Measurements from ENCODE around the gene CASTOR1. TPM values are rescaled to one million over a fixed set of nuclear protein-coding genes. Genes with fewer than 3 reads are reported as not detected.

CASTOR1 gene
- polyA plus RNA-seq, 1 of the 3 experiments (the other 2 are of a cell fraction) = 14.4 TPM

- no peak overlapping the region for H3K9ac ChIP-seq
Measured at GRCh38 chr22:30291058-30291892, 2.0 kb upstream of the CASTOR1 start.

GRCh38 chr22:30290342-30291057, 1.2 kb upstream of the CASTOR1 start:
- no peak for DNase-seq
- Histone ChIP-seq H4K20me1 (ENCODE audit: insufficient read depth) (peaks cover 4% of the 10 kb centered on the region; the same call in 1 of the 2 replicates), H3K4me3 (ENCODE audit: low read depth in 2 of 2, low read length in 1 of 2) (peak overlapping the region in 1 of 2 experiments; percentile 51; a peak in 1 of 4 replicates), H3K4me2 (peak overlapping the region; percentile 95), H3K79me2 (ENCODE audit: insufficient read depth) (no peaks in the 10 kb centered on the region), H3F3A (replicated peaks; ENCODE audit: insufficient read depth) (peaks cover 17% of the 10 kb centered on the region), H3K27ac (ENCODE audit: low read depth in 2 of 2, low read length in 1 of 2) (peak overlapping the region; percentile 39 to 69), H2AFZ (ENCODE audit: low read depth) (no peak overlapping the region), H3K9me2 (no peaks in the 10 kb centered on the region), H3K9ac (no peak overlapping the region), H3K36me3 (replicated peaks in 1 of 2; ENCODE audit: control insufficient read depth in 1 of 2, insufficient read depth in 2 of 2, low read length in 1 of 2) (peaks cover 0 to 33% of the 10 kb centered on the region in 2 experiments), H3K27me3 (ENCODE audit: insufficient read depth) (no peaks in the 10 kb centered on the region), H3K9me3 (no peaks in the 10 kb centered on the region), H3K4me1 (ENCODE audit: control insufficient read depth in 1 of 2, insufficient read depth in 2 of 2, low read depth in 1 of 2, low read length in 1 of 2) (peaks cover 16 to 30% of the 10 kb centered on the region in 2 experiments; a peak in 2 of 4 replicates)
- ChIA-PET POLR2A (interaction anchor here (0.7 to 3.5 kb wide), 6 partner anchors 12 to 97 kb away, joined by 3 to 10 read pairs (median 5); partner anchors contain the start of genes CCDC157, RNF215, SF3A1 and TBC1D10A), CTCF (interaction anchor here (0.6 to 12.9 kb wide), 9 partner anchors 10 to 185 kb away, joined by 3 to 228 read pairs (median 4); partner anchors contain the start of genes RNF215, SEC14L2 and TBC1D10A)
- 36% methylated on average over 2 of the region's 3 CpGs for WGBS (ENCODE audit: low lambda C conversion rate)
- TF ChIP-seq, protein P1, sequence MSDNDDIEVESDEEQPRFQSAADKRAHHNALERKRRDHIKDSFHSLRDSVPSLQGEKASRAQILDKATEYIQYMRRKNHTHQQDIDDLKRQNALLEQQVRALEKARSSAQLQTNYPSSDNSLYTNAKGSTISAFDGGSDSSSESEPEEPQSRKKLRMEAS (IDR thresholded peaks at IDR 0.05; ENCODE audit: low read depth) = no peak
- TF ChIP-seq CHD2 (IDR thresholded peaks at IDR 0.05; ENCODE audit: low read length, partially characterized antibody) (no peak), ELF1 (IDR thresholded peaks at IDR 0.05) (no peak), JUND (IDR thresholded peaks at IDR 0.05) (no peak), NRF1 (IDR thresholded peaks at IDR 0.05; ENCODE audit: low read depth, low read length) (no peak), SMC3 (IDR thresholded peaks at IDR 0.05; ENCODE audit: low read depth, low read length) (no peak), FOSL2 (IDR thresholded peaks at IDR 0.05; ENCODE audit: borderline replicate concordance, low read depth) (no peak), GATA2 (CRISPR knock-in tag; IDR thresholded peaks at IDR 0.05) (no peak)
- TF ChIP-seq, protein P2, sequence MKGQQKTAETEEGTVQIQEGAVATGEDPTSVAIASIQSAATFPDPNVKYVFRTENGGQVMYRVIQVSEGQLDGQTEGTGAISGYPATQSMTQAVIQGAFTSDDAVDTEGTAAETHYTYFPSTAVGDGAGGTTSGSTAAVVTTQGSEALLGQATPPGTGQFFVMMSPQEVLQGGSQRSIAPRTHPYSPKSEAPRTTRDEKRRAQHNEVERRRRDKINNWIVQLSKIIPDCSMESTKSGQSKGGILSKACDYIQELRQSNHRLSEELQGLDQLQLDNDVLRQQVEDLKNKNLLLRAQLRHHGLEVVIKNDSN (IDR thresholded peaks at IDR 0.05; ENCODE audit: borderline replicate concordance, low read depth) = no peak

More at GRCh38 chr22:30291058-30291892, 2.0 kb upstream of the CASTOR1 start:
- ChIA-PET POLR2A (interaction anchor here (0.7 to 3.5 kb wide), 6 partner anchors 10 to 96 kb away, joined by 3 to 10 read pairs (median 4); partner anchors contain the start of genes CCDC157, RNF215, SF3A1 and TBC1D10A), CTCF (interaction anchor here (0.7 to 12.9 kb wide), 6 partner anchors 11 to 186 kb away, joined by 3 to 228 read pairs (median 17); partner anchors contain the start of genes RNF215 and SEC14L2)
- peak overlapping the region; percentile 39 to 69 for H3K27ac ChIP-seq (ENCODE audit: low read depth in 2 of 2, low read length in 1 of 2)
- H3K4me3 ChIP-seq (ENCODE audit: low read depth in 2 of 2, low read length in 1 of 2) = no peak overlapping the region
- no peak overlapping the region for H3K4me2 ChIP-seq
- peaks cover 0 to 37% of the 10 kb centered on the region in 2 experiments for H3K36me3 ChIP-seq (replicated peaks in 1 of 2; ENCODE audit: control insufficient read depth in 1 of 2, insufficient read depth in 2 of 2, low read length in 1 of 2)
- TF ChIP-seq, protein P3, sequence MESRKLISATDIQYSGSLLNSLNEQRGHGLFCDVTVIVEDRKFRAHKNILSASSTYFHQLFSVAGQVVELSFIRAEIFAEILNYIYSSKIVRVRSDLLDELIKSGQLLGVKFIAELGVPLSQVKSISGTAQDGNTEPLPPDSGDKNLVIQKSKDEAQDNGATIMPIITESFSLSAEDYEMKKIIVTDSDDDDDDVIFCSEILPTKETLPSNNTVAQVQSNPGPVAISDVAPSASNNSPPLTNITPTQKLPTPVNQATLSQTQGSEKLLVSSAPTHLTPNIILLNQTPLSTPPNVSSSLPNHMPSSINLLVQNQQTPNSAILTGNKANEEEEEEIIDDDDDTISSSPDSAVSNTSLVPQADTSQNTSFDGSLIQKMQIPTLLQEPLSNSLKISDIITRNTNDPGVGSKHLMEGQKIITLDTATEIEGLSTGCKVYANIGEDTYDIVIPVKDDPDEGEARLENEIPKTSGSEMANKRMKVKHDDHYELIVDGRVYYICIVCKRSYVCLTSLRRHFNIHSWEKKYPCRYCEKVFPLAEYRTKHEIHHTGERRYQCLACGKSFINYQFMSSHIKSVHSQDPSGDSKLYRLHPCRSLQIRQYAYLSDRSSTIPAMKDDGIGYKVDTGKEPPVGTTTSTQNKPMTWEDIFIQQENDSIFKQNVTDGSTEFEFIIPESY (IDR thresholded peaks at IDR 0.05; ENCODE audit: borderline replicate concordance, low read depth) = no peak
- TF ChIP-seq NFIC (IDR thresholded peaks at IDR 0.05; ENCODE audit: borderline replicate concordance) = peak; percentile 52; the same call in 1 of the 2 replicates
- no peaks in the 10 kb centered on the region for H3K9me2 ChIP-seq
- DNase-seq = peak; percentile 67
- H3K79me2 ChIP-seq (ENCODE audit: insufficient read depth) = no peaks in the 10 kb centered on the region
- peaks cover 4% of the 10 kb centered on the region; the same call in 1 of the 2 replicates for H4K20me1 ChIP-seq (ENCODE audit: insufficient read depth)
- H3K27me3 ChIP-seq (ENCODE audit: insufficient read depth) = no peaks in the 10 kb centered on the region
- H3K4me1 ChIP-seq (ENCODE audit: control insufficient read depth in 1 of 2, insufficient read depth in 2 of 2, low read depth in 1 of 2, low read length in 1 of 2) = peaks cover 16 to 30% of the 10 kb centered on the region in 2 experiments; a peak in 2 of 4 replicates
- H2AFZ ChIP-seq (ENCODE audit: low read depth) = no peak overlapping the region
- 75% methylated on average over 9 of the region's 13 CpGs for WGBS (ENCODE audit: low lambda C conversion rate)
- no peaks in the 10 kb centered on the region for H3K9me3 ChIP-seq
- H3F3A ChIP-seq (replicated peaks; ENCODE audit: insufficient read depth) = peaks cover 17% of the 10 kb centered on the region

All from SK-N-SH (cell line).